Stomach (tissue), 19 donors: ENCODE measurements around the gene NAT10. TPM values are rescaled to one million over a fixed set of nuclear protein-coding genes. Genes with fewer than 3 reads are reported as not detected.
A peak's percentile ranks its signal among the peaks of the same experiment; 100 is the strongest.

ENCODE experiments used
- DNase-seq, 2 donors: peaks; one replicate each; pipeline versions ENCODE4 v3.0.0 to v3.0.0-alpha.2; 2013 to 2019
- H3K27ac ChIP-seq, 5 donors: fragments of 200-600 bp in 4 of 5; sonication (generic) in 4 of 5; one replicate each; pipeline ENCODE4 v1.5.1; 2013 to 2019; ENCODE audit warnings: mild to moderate bottlenecking in 1 of 5, moderate library complexity in 1 of 5
- H3K27me3 ChIP-seq, 3 donors: fragments of 200-600 bp; sonication (generic); one replicate each; pipeline ENCODE4 v1.5.1; 2017 to 2019; ENCODE audit warnings: mixed run types in 1 of 3
- H3K36me3 ChIP-seq, 4 donors: fragments of 200-600 bp; sonication (generic); 1 replicate in 3 of 4; 2 replicates in 1 of 4; pipeline ENCODE4 v1.5.1; 2016 to 2019
- H3K4me1 ChIP-seq, 4 donors: fragments of 200-600 bp; sonication (generic); one replicate each; pipeline ENCODE4 v1.5.1; 2016 to 2019
- H3K4me3 ChIP-seq, 4 donors: fragments of 200-600 bp; sonication (generic) in 3 of 4; one replicate each; pipeline ENCODE4 v1.5.1; 2016 to 2019; ENCODE audit warnings: mild to moderate bottlenecking in 1 of 4
- H3K9me3 ChIP-seq, 4 donors: fragments of 200-600 bp; sonication (generic); one replicate each; pipeline ENCODE4 v1.5.1; 2016 to 2019
- EP300 ChIP-seq: sonication (generic); formaldehyde crosslinking; IDR thresholded peaks from one replicate; pipeline ENCODE4 v1.6.1; 2017; ENCODE audit warnings: antibody characterized with exemption
- POLR2A ChIP-seq, 4 donors: fragments of 450-650 bp; IDR thresholded peaks; one replicate each; pipeline ENCODE4 v1.6.1; 2016; ENCODE audit warnings: antibody characterized with exemption in 4 of 4, control low read depth in 2 of 4, mild to moderate bottlenecking in 1 of 4, moderate library complexity in 1 of 4
- POLR2AphosphoS5 ChIP-seq, 3 donors: sonication (generic); formaldehyde crosslinking; IDR thresholded peaks; one replicate each; pipeline ENCODE4 v1.6.1; 2016; ENCODE audit warnings: antibody characterized with exemption in 3 of 3
- WGBS, 5 donors: extraction: QIAGEN DNeasy Blood & Tissue Kit in 3 of 5; methylation state at CpG; one replicate each; pipeline versions ENCODE4 v1.1.5 to v1.1.7; 2013 to 2018; 5-methylcytosine and 5-hydroxymethylcytosine counted together
- intact Hi-C: fragments of 100-400 bp; cut with DNase I; formaldehyde crosslinking; loops from one replicate; pipeline ENCODE4 v1.15.1; 2023; ENCODE audit warnings: low total_unique reads
- long read RNA-seq, 10 donors: transcript quantifications; one replicate each; lab custom pipeline, GENCODE V29; 2026
- polyA plus RNA-seq, 3 donors: library from polyadenylated mRNA; stranded (reverse); fragments of 200-250 nt; gene quantifications; one replicate each; pipeline ENCODE4 v1.2.3, GENCODE V29; 2013
- total RNA-seq, 5 donors: library from RNA; depleted of rRNA; stranded (reverse); fragments of >200 nt; gene quantifications; one replicate each; pipeline versions ENCODE4 v1.1.0 to v1.2.3, GENCODE V29; 2014 to 2016
- TF ChIP-seq, protein P1 (sequence below), 7 experiments: fragments of 450-650 bp in 4 of 7; fragments of 200-600 bp in 3 of 7; sonication (generic) in 3 of 7; IDR thresholded peaks; one replicate each; pipeline ENCODE4 v1.5.1; 2016 to 2019; ENCODE audit warnings: antibody characterized with exemption in 7 of 7, control low read depth in 2 of 7, mild to moderate bottlenecking in 1 of 7
- donor health status: healthy with polysubstance abuse.
- donor health status: Bipolar disorder and iron deficiency.
- donor health status: healthy.

Gene NAT10
- total RNA-seq (100 to 1,000 TPM in 1 of 5 donors, 10 to 100 TPM in 4; 16.0 to 245 (median 30.4) TPM), polyA plus RNA-seq (10 to 100 TPM; 13.0 to 27.2 (median 15.5) TPM)
- long read RNA-seq, donor 1 = 0 reads
- long read RNA-seq, donor 2, full-length matches to known transcripts = 6 of 13 reads
- long read RNA-seq, donor 2, partial matches to known transcripts = 7 of 13 reads
- long read RNA-seq, donor 2, other reads (novel, unspliced or antisense) = 0 of 13 reads
- long read RNA-seq, donor 3, full-length matches to known transcripts = 1 of 1 reads
- long read RNA-seq, donor 3, partial matches to known transcripts = 0 of 1 reads
- long read RNA-seq, donor 3, other reads (novel, unspliced or antisense) = 0 of 1 reads
- long read RNA-seq, donor 4 = 0 reads
- long read RNA-seq, donor 5, full-length matches to known transcripts = 1 of 6 reads
- long read RNA-seq, donor 5, partial matches to known transcripts = 5 of 6 reads
- long read RNA-seq, donor 5, other reads (novel, unspliced or antisense) = 0 of 6 reads
- long read RNA-seq, donor 6, full-length matches to known transcripts = 3 of 55 reads
- long read RNA-seq, donor 6, partial matches to known transcripts = 52 of 55 reads
- long read RNA-seq, donor 6, other reads (novel, unspliced or antisense) = 0 of 55 reads
- long read RNA-seq, donor 7 = 0 reads
- long read RNA-seq, donor 8, full-length matches to known transcripts = 3 of 3 reads
- long read RNA-seq, donor 8, partial matches to known transcripts = 0 of 3 reads
- long read RNA-seq, donor 8, other reads (novel, unspliced or antisense) = 0 of 3 reads
- long read RNA-seq, donor 9 = 0 reads
- long read RNA-seq, donor 10, full-length matches to known transcripts = 3 of 3 reads
- long read RNA-seq, donor 10, partial matches to known transcripts = 0 of 3 reads
- long read RNA-seq, donor 10, other reads (novel, unspliced or antisense) = 0 of 3 reads

GRCh38 chr11:34105079-34105956, at the start of gene NAT10:
Gene NAT10 (plus strand): TSS chr11:34105629. CDS start chr11:34108226, 2,597 bp downstream.
- H3K27ac ChIP-seq = peak within 1 kb of the TSS; percentile 89 to 94 (median 92)
- H3K4me3 ChIP-seq = peak within 1 kb of the TSS; percentile 79 to 100 (median 88)
- H3K4me1 ChIP-seq = peaks cover 10 to 30% (median 28%) of the 10 kb centered on the region in 4 donors
- no peaks in the 10 kb centered on the region for H3K9me3 ChIP-seq
- DNase-seq = peak; percentile 98 to 99
- no peaks in the 10 kb centered on the region for H3K27me3 ChIP-seq
- no peak for TF ChIP-seq EP300
- TF ChIP-seq, protein P1, sequence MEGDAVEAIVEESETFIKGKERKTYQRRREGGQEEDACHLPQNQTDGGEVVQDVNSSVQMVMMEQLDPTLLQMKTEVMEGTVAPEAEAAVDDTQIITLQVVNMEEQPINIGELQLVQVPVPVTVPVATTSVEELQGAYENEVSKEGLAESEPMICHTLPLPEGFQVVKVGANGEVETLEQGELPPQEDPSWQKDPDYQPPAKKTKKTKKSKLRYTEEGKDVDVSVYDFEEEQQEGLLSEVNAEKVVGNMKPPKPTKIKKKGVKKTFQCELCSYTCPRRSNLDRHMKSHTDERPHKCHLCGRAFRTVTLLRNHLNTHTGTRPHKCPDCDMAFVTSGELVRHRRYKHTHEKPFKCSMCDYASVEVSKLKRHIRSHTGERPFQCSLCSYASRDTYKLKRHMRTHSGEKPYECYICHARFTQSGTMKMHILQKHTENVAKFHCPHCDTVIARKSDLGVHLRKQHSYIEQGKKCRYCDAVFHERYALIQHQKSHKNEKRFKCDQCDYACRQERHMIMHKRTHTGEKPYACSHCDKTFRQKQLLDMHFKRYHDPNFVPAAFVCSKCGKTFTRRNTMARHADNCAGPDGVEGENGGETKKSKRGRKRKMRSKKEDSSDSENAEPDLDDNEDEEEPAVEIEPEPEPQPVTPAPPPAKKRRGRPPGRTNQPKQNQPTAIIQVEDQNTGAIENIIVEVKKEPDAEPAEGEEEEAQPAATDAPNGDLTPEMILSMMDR (IDR thresholded peaks at IDR 0.05) = peak in 1 of 7 experiments; percentile 45
- TF ChIP-seq POLR2AphosphoS5 (IDR thresholded peaks at IDR 0.05) = peak; percentile 96 to 100 (median 97)
- TF ChIP-seq POLR2A (IDR thresholded peaks at IDR 0.05) = peak in 2 of 4 donors; percentile 66 to 71
- peaks cover 11 to 53% (median 43%) of the 10 kb centered on the region in 4 donors for H3K36me3 ChIP-seq
- WGBS, 5 donors = 0 to 1% (median 0%) methylated on average over 54 to 55 of the region's 55 CpGs
- intact Hi-C loops = no loop called here

GRCh38 chr11:34056672-34057071, 48.8 kb upstream of the NAT10 start:
- no peak for DNase-seq
- intact Hi-C loops = no loop called here
- 7 to 18% (median 13%) methylated on average over 2 of the region's 2 CpGs for WGBS, 5 donors
- Histone ChIP-seq H3K27ac (no peak overlapping the region), H3K4me3 (peak overlapping the region in 1 of 4 donors; percentile 5), H3K4me1 (peaks cover 45 to 79% (median 61%) of the 10 kb centered on the region in 4 donors), H3K9me3 (no peaks in the 10 kb centered on the region), H3K36me3 (peaks cover 5 to 38% (median 18%) of the 10 kb centered on the region in 4 donors), H3K27me3 (no peaks in the 10 kb centered on the region)
- TF ChIP-seq POLR2AphosphoS5 (IDR thresholded peaks at IDR 0.05) = no peak
- TF ChIP-seq, protein P1 (IDR thresholded peaks at IDR 0.05) = no peak
- no peak for TF ChIP-seq EP300
- TF ChIP-seq POLR2A (IDR thresholded peaks at IDR 0.05) = no peak

DNA sequence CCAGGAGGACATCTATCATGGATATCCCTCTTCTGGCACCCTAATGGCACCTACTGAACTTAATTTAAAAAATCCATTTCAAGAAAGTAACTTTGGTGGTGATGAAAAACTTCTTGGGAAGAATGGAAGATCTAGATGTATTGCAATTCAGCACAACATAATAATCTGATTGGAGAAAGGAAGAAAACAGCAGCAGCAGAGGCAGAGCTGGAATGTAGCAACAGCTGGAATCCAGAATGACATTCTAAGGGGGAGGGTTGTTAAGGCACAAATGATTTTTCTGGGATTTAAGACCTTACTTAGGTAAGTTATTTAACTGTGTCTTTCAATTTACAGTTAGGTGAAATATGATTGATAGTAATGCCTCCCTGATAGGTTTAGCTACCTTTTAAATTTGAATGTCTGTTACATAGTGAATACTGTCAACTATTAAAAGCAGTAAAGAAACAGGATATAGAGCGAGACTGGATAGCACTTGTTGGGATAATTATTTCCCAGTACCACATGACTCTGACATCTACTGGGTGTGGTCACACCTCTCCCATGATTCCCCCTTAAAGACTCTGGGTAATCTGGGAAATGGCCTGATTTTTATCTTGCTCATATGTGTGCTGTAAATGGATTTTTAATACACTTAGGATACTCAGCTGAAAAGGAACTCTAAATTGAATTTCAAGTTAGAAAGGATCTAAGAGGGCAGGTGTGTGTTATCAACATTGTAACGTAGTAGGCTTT, 42.2 kb upstream of the NAT10 start:
- peaks cover 19 to 90% (median 55%) of the 10 kb centered on the region in 4 donors for H3K4me1 ChIP-seq
- no peak overlapping the region for H3K27ac ChIP-seq
- 74 to 89% (median 83%) methylated on average over 2 of the region's 2 CpGs for WGBS, 5 donors
- no peaks in the 10 kb centered on the region for H3K9me3 ChIP-seq
- H3K36me3 ChIP-seq = peaks cover 7 to 38% (median 24%) of the 10 kb centered on the region in 4 donors
- TF ChIP-seq POLR2A (IDR thresholded peaks at IDR 0.05) = no peak
- no peak for TF ChIP-seq POLR2AphosphoS5 (IDR thresholded peaks at IDR 0.05)
- no peak for TF ChIP-seq EP300
- TF ChIP-seq, protein P1 (IDR thresholded peaks at IDR 0.05) = no peak
- no peak overlapping the region for H3K4me3 ChIP-seq
- intact Hi-C loops = no loop called here
- no peak for DNase-seq
- H3K27me3 ChIP-seq = no peaks in the 10 kb centered on the region
